ENCODE data around the gene HAUS1. TPM values are rescaled to one million over a fixed set of nuclear protein-coding genes. Genes with fewer than 3 reads are reported as not detected.
"Not testable (repeated sequence)": the region's sequence is repeated elsewhere in the genome, so short reads cannot be mapped to it uniquely, and the experiment has no call there.

Gene HAUS1
- polyA plus RNA-seq, 1 donor from 2014 or later, result 118 TPM

- peaks cover under 1% of the 10 kb centered on the region for H3K79me2 ChIP-seq (replicated peaks; ENCODE audit: insufficient read depth, low read length)
- H2AFZ ChIP-seq (ENCODE audit: low read depth, low read length), result no peak overlapping the region
- H3K9ac ChIP-seq (ENCODE audit: low read length), result no peak overlapping the region
- no peak overlapping the region for H3K4me2 ChIP-seq (ENCODE audit: low read length)
- no peaks in the 10 kb centered on the region for H4K20me1 ChIP-seq (ENCODE audit: insufficient read depth)
- no peak overlapping the region for H3K27ac ChIP-seq (ENCODE audit: low read length)
- H3K27me3 ChIP-seq (ENCODE audit: insufficient read depth, low read depth, low read length), result no peaks in the 10 kb centered on the region
- H3F3A ChIP-seq (ENCODE audit: insufficient read depth, low read length, poor library complexity, severe bottlenecking), result no peaks in the 10 kb centered on the region
- peaks cover 5% of the 10 kb centered on the region for H3K36me3 ChIP-seq (ENCODE audit: insufficient read depth, low read length)
- no peaks in the 10 kb centered on the region for H3K9me2 ChIP-seq (ENCODE audit: insufficient read depth, low read length)
- no peak for TF ChIP-seq SMC3 (conservative IDR thresholded peaks at IDR 0.05; ENCODE audit: poor library complexity)
- TF ChIP-seq POLR2AphosphoS5 (IDR thresholded peaks at IDR 0.05), result no peak
- TF ChIP-seq REST (IDR thresholded peaks at IDR 0.05; ENCODE audit: borderline replicate concordance), result no peak
- TF ChIP-seq TAF1 (IDR thresholded peaks at IDR 0.05; ENCODE audit: low read depth), result no peak
- TF ChIP-seq RAD21 (conservative IDR thresholded peaks at IDR 0.05), result no peak
- no peak for TF ChIP-seq EP300 (conservative IDR thresholded peaks at IDR 0.05; ENCODE audit: poor library complexity, severe bottlenecking)
- TF ChIP-seq MXI1 (conservative IDR thresholded peaks at IDR 0.05; ENCODE audit: poor library complexity, severe bottlenecking), result no peak
- TF ChIP-seq EZH2 (IDR thresholded peaks at IDR 0.05; ENCODE audit: borderline replicate concordance, insufficient read depth, low read length, poor library complexity, severe bottlenecking), result no peak
- no peak for TF ChIP-seq CTCF (IDR thresholded peaks at IDR 0.05; ENCODE audit: poor library complexity, severe bottlenecking)
- no peak overlapping the region for H3K4me3 ChIP-seq (ENCODE audit: low read length)
- no peaks in the 10 kb centered on the region for H3K9me3 ChIP-seq (ENCODE audit: low read length)
Measured at GRCh38 chr18:46084431-46084830, 19.8 kb upstream of the HAUS1 start.

- not testable (repeated sequence) for H3K9ac ChIP-seq (ENCODE audit: low read length); H3K4me2 ChIP-seq (ENCODE audit: low read length); H3K27me3 ChIP-seq (ENCODE audit: insufficient read depth, low read depth, low read length); H3K9me2 ChIP-seq (ENCODE audit: insufficient read depth, low read length); H4K20me1 ChIP-seq (ENCODE audit: insufficient read depth); H3K4me3 ChIP-seq (ENCODE audit: low read length); H3F3A ChIP-seq (ENCODE audit: insufficient read depth, low read length, poor library complexity, severe bottlenecking); H3K9me3 ChIP-seq (ENCODE audit: low read length); H2AFZ ChIP-seq (ENCODE audit: low read depth, low read length); H3K27ac ChIP-seq (ENCODE audit: low read length)
- H3K79me2 ChIP-seq (replicated peaks; ENCODE audit: insufficient read depth, low read length), result peaks cover 35% of the 10 kb centered on the region
- peaks cover 18% of the 10 kb centered on the region for H3K36me3 ChIP-seq (ENCODE audit: insufficient read depth, low read length)
Measured at GRCh38 chr18:46088501-46088900, 15.7 kb upstream of the HAUS1 start.

GRCh38 chr18:46095532-46095931 lies 8.7 kb upstream of the HAUS1 start:
- Histone ChIP-seq H3K9ac (ENCODE audit: low read length) (no peak overlapping the region), H3K27ac (ENCODE audit: low read length) (no peak overlapping the region), H3K4me2 (ENCODE audit: low read length) (no peak overlapping the region), H3K4me3 (ENCODE audit: low read length) (peak overlapping the region; percentile 1), H3K36me3 (ENCODE audit: insufficient read depth, low read length) (peaks cover 7% of the 10 kb centered on the region), H4K20me1 (ENCODE audit: insufficient read depth) (no peaks in the 10 kb centered on the region), H3K9me2 (ENCODE audit: insufficient read depth, low read length) (no peaks in the 10 kb centered on the region), H3K9me3 (ENCODE audit: low read length) (no peaks in the 10 kb centered on the region), H3K79me2 (replicated peaks; ENCODE audit: insufficient read depth, low read length) (peaks cover 66% of the 10 kb centered on the region), H3K27me3 (ENCODE audit: insufficient read depth, low read depth, low read length) (no peaks in the 10 kb centered on the region), H2AFZ (ENCODE audit: low read depth, low read length) (no peak overlapping the region), H3F3A (ENCODE audit: insufficient read depth, low read length, poor library complexity, severe bottlenecking) (no peaks in the 10 kb centered on the region)
- TF ChIP-seq EZH2 (IDR thresholded peaks at IDR 0.05; ENCODE audit: borderline replicate concordance, insufficient read depth, low read length, poor library complexity, severe bottlenecking) (no peak), SMC3 (conservative IDR thresholded peaks at IDR 0.05; ENCODE audit: poor library complexity) (no peak), EP300 (conservative IDR thresholded peaks at IDR 0.05; ENCODE audit: poor library complexity, severe bottlenecking) (no peak), CTCF (IDR thresholded peaks at IDR 0.05; ENCODE audit: poor library complexity, severe bottlenecking) (no peak), RAD21 (conservative IDR thresholded peaks at IDR 0.05) (no peak), REST (IDR thresholded peaks at IDR 0.05; ENCODE audit: borderline replicate concordance) (no peak), POLR2AphosphoS5 (IDR thresholded peaks at IDR 0.05) (no peak)
